Measurements from ENCODE around the gene PKD2L2. TPM values are rescaled to one million over a fixed set of nuclear protein-coding genes. Genes with fewer than 3 reads are reported as not detected.

Gene PKD2L2
- total RNA-seq, 1 donor from 2014 or later, result not detected

- Mint-ChIP-seq H3K36me3 (ENCODE audit: low read depth) (no peaks in the 10 kb centered on the region), H3K4me3 (no peak overlapping the region), H3K27ac (no peak overlapping the region), H3K9me3 (no peaks in the 10 kb centered on the region), H3K4me1 (peaks cover 7% of the 10 kb centered on the region), H3K27me3 (no peaks in the 10 kb centered on the region)
- no peak for TF ChIP-seq CTCF (IDR thresholded peaks at IDR 0.05)
- DNase-seq (no peak), ATAC-seq (ENCODE audit: low read depth) (no peak)
- ChIA-PET POLR2A (no interaction called here), CTCF (no interaction called here)
- intact Hi-C loops (cut with micrococcal nuclease), result no loop called here
These were observed 22.5 kb upstream of the PKD2L2 start for GRCh38 chr5:137866541-137867388.

GRCh38 chr5:137867664-137868063 lies 21.6 kb upstream of the PKD2L2 start, which contains the start of gene MYOT:
MYOT (plus strand) TSS chr5:137867860; CDS start chr5:137870652, 2,792 bp downstream.
- no peaks in the 10 kb centered on the region for H3K36me3 Mint-ChIP-seq (ENCODE audit: low read depth)
- DNase-seq (no peak), ATAC-seq (ENCODE audit: low read depth) (no peak)
- no peak within 1 kb of the TSS for H3K4me3 Mint-ChIP-seq
- intact Hi-C loops (cut with micrococcal nuclease), result no loop called here
- ChIA-PET CTCF (no interaction called here), POLR2A (no interaction called here)
- no peak for TF ChIP-seq CTCF (IDR thresholded peaks at IDR 0.05)
- no peak within 1 kb of the TSS for H3K27ac Mint-ChIP-seq
- H3K9me3 Mint-ChIP-seq, result no peaks in the 10 kb centered on the region
- H3K27me3 Mint-ChIP-seq, result no peaks in the 10 kb centered on the region
- H3K4me1 Mint-ChIP-seq, result peaks cover 3% of the 10 kb centered on the region

DNA sequence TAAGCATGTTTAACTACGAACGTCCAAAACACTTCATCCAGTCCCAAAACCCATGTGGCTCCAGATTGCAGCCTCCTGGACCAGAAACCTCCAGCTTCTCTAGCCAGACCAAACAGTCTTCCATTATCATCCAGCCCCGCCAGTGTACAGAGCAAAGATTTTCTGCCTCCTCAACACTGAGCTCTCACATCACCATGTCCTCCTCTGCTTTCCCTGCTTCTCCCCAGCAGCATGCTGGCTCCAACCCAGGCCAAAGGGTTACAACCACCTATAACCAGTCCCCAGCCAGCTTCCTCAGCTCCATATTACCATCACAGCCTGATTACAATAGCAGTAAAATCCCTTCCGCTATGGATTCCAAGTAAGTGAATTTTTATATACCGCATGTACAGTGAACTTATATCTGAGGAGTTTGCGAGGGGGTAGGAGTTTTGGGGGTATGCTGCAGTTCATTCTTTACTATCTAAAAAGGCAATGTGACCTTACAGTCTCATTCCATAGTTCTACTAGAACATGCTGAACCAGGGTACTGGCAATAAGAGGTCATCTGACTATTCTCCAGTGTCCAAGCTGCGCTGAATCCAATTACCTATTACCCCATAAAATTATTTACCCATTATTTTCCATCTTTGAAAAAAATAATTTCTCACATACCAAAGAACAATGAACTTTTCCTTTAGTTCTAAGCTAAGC lies 18.5 kb upstream of the PKD2L2 start:
- ChIA-PET POLR2A (interaction anchor here (1.8 kb wide), 1 partner anchor 18 kb away, joined by 7 read pairs; the partner anchor contains the start of gene PKD2L2), CTCF (no interaction called here)
- H3K4me1 Mint-ChIP-seq, result peaks cover 3% of the 10 kb centered on the region
- no peak for TF ChIP-seq CTCF (IDR thresholded peaks at IDR 0.05)
- H3K4me3 Mint-ChIP-seq, result no peak overlapping the region
- H3K27me3 Mint-ChIP-seq, result no peaks in the 10 kb centered on the region
- H3K9me3 Mint-ChIP-seq, result no peaks in the 10 kb centered on the region
- ATAC-seq (ENCODE audit: low read depth), result no peak
- H3K27ac Mint-ChIP-seq, result no peak overlapping the region
- no peak for DNase-seq
- intact Hi-C loops (cut with micrococcal nuclease), result no loop called here
- H3K36me3 Mint-ChIP-seq (ENCODE audit: low read depth), result no peaks in the 10 kb centered on the region

DNA sequence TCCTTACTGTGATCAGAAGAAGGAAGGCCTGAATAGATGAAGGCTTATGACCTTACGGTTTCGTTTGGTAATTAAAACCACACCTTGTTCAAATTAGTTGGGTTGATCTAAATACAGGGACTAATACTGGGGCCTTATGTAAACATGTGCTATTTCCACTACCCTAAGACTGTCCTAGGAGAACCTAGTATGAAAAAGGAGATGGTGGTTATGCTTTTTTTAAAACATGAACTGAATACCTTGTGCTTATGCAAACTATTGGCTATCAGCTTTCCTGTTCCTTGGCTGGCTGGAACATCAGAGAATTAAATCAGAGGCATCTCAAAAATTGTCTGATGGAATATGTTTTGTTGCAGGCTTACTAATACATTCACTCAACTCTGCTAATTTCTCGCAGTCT lies 17.7 kb upstream of the PKD2L2 start:
- Mint-ChIP-seq H3K36me3 (ENCODE audit: low read depth) (no peaks in the 10 kb centered on the region), H3K27ac (no peak overlapping the region), H3K4me1 (peaks cover 3% of the 10 kb centered on the region), H3K27me3 (no peaks in the 10 kb centered on the region), H3K9me3 (no peaks in the 10 kb centered on the region), H3K4me3 (no peak overlapping the region)
- intact Hi-C loops (cut with micrococcal nuclease), result no loop called here
- CTCF ChIA-PET, result no interaction called here
- POLR2A ChIA-PET, result no interaction called here
- ATAC-seq (ENCODE audit: low read depth) (no peak), DNase-seq (no peak)
- no peak for TF ChIP-seq CTCF (IDR thresholded peaks at IDR 0.05)

GRCh38 chr5:137872466-137872865 lies 16.8 kb upstream of the PKD2L2 start:
- Mint-ChIP-seq H3K4me1 (peaks cover 3% of the 10 kb centered on the region), H3K9me3 (no peaks in the 10 kb centered on the region), H3K36me3 (ENCODE audit: low read depth) (no peaks in the 10 kb centered on the region), H3K4me3 (no peak overlapping the region), H3K27me3 (no peaks in the 10 kb centered on the region), H3K27ac (no peak overlapping the region)
- ATAC-seq (ENCODE audit: low read depth), result no peak
- CTCF ChIA-PET, result interaction anchor here (1.3 kb wide), 1 partner anchor 94 kb away, joined by 3 read pairs; no protein-coding TSS in a partner anchor
- POLR2A ChIA-PET, result no interaction called here
- no peak for TF ChIP-seq CTCF (IDR thresholded peaks at IDR 0.05)
- no peak for DNase-seq
- intact Hi-C loops (cut with micrococcal nuclease), result no loop called here
